WTC11 (cell line): ENCODE measurements around the gene ARL4A. TPM values are rescaled to one million over a fixed set of nuclear protein-coding genes. Genes with fewer than 3 reads are reported as not detected.
A peak's percentile ranks its signal among the peaks of the same experiment; 100 is the strongest.

Experiments used
- ATAC-seq: fragments of 200-7000 bp; cut with Tn5 transposase; 2 replicates; pipeline ENCODE4 v1.10.0; 2021; ENCODE audit warnings: mild to moderate bottlenecking, moderate library complexity
- CTCF ChIA-PET: fragments of 300-600 bp; sonication (Branson Sonifier 250); formaldehyde crosslinking; loops from one replicate; lab custom pipeline; 2021; ENCODE audit warnings: antibody characterized with exemption; lab: Charles Lee
- POLR2A ChIA-PET: fragments of 350-600 bp; sonication (Branson Sonifier 250); formaldehyde crosslinking; loops from one replicate; lab custom pipeline; 2021; ENCODE audit warnings: antibody characterized with exemption; lab: Charles Lee
- DNase-seq: peaks from one replicate; pipeline ENCODE4 v3.0.0; 2021; ENCODE audit warnings: low spot score
- H3K27ac Mint-ChIP-seq: 2 replicates; pipeline ENCODE4 v1.8.0; 2021; ENCODE audit warnings: mixed read lengths
- H3K27me3 Mint-ChIP-seq: 2 replicates; pipeline ENCODE4 v1.8.0; 2021; ENCODE audit warnings: low read depth, mild to moderate bottlenecking, moderate library complexity, mixed read lengths
- H3K36me3 Mint-ChIP-seq: 2 replicates; pipeline ENCODE4 v1.8.0; 2021; ENCODE audit warnings: mixed read lengths
- H3K4me1 Mint-ChIP-seq: 2 replicates; pipeline ENCODE4 v1.8.0; 2022; ENCODE audit warnings: mixed read lengths
- H3K4me3 Mint-ChIP-seq: 2 replicates; pipeline ENCODE4 v1.8.0; 2021; ENCODE audit warnings: mild to moderate bottlenecking, moderate library complexity, mixed read lengths
- H3K9me3 Mint-ChIP-seq: 2 replicates; pipeline ENCODE4 v1.8.0; 2021; ENCODE audit warnings: mixed read lengths
- ATF6 ChIP-seq: sonication (generic); formaldehyde crosslinking; IDR thresholded peaks from 2 replicates; pipeline ENCODE4 v1.8.1; 2023; ENCODE audit warnings: mild to moderate bottlenecking, missing genetic modification reagents
- CREB1 ChIP-seq: sonication (generic); formaldehyde crosslinking; IDR thresholded peaks from 2 replicates; pipeline ENCODE4 v1.8.0; 2023; ENCODE audit warnings: mild to moderate bottlenecking, missing genetic modification reagents
- CTCF ChIP-seq: fragments of 200-600 bp; IDR thresholded peaks from 2 replicates; pipeline ENCODE4 v1.8.0; 2022; ENCODE audit warnings: antibody characterized with exemption
- EMX1 ChIP-seq: fragments of 250-450 bp; sonication (Bioruptor Pico); IDR thresholded peaks from 2 replicates; pipeline ENCODE4 v1.8.0; 2021; ENCODE audit warnings: mild to moderate bottlenecking
- ETV6 ChIP-seq: sonication (generic); formaldehyde crosslinking; IDR thresholded peaks from 2 replicates; pipeline ENCODE4 v1.8.1; 2022; ENCODE audit warnings: mild to moderate bottlenecking, missing genetic modification reagents
- GABPB1 ChIP-seq: sonication (generic); formaldehyde crosslinking; IDR thresholded peaks from 2 replicates; pipeline ENCODE4 v1.8.1; 2023; ENCODE audit warnings: mild to moderate bottlenecking, missing genetic modification reagents
- HMGA2 ChIP-seq: fragments of 250-450 bp; sonication (Bioruptor Pico); IDR thresholded peaks from 2 replicates; pipeline ENCODE4 v1.4.0; 2021; ENCODE audit warnings: mild to moderate bottlenecking, moderate library complexity
- IRF1 ChIP-seq: sonication (generic); formaldehyde crosslinking; IDR thresholded peaks from 2 replicates; pipeline ENCODE4 v1.8.0; 2023; ENCODE audit warnings: missing genetic modification reagents
- JUN ChIP-seq: sonication (generic); formaldehyde crosslinking; IDR thresholded peaks from 2 replicates; pipeline ENCODE4 v1.8.0; 2023; ENCODE audit warnings: mild to moderate bottlenecking, missing genetic modification reagents
- NFATC4 ChIP-seq: fragments of 250-450 bp; sonication (Bioruptor Pico); IDR thresholded peaks from 2 replicates; pipeline ENCODE4 v1.9.0; 2021; ENCODE audit warnings: mild to moderate bottlenecking
- NR1H2 ChIP-seq: sonication (generic); formaldehyde crosslinking; IDR thresholded peaks from 2 replicates; pipeline ENCODE4 v1.9.0; 2021; ENCODE audit warnings: mild to moderate bottlenecking, moderate library complexity, missing genetic modification reagents
- RELA ChIP-seq: sonication (generic); formaldehyde crosslinking; IDR thresholded peaks from 2 replicates; pipeline ENCODE4 v1.8.1; 2022; ENCODE audit warnings: missing genetic modification reagents, mild to moderate bottlenecking, borderline replicate concordance
- SMAD3 ChIP-seq: sonication (generic); formaldehyde crosslinking; IDR thresholded peaks from 2 replicates; pipeline ENCODE4 v1.8.0; 2022; ENCODE audit warnings: missing genetic modification reagents, mild to moderate bottlenecking, borderline replicate concordance
- SP1 ChIP-seq: sonication (generic); formaldehyde crosslinking; conservative IDR thresholded peaks from 2 replicates; pipeline ENCODE4 v1.8.1; 2022; ENCODE audit warnings: missing genetic modification reagents
- STAT6 ChIP-seq: sonication (generic); formaldehyde crosslinking; conservative IDR thresholded peaks from 2 replicates; pipeline ENCODE4 v1.8.1; 2023; ENCODE audit warnings: mild to moderate bottlenecking, low read depth, missing genetic modification reagents, moderate library complexity
- TCF7 ChIP-seq: sonication (generic); formaldehyde crosslinking; IDR thresholded peaks from 2 replicates; pipeline ENCODE4 v1.8.0; 2022; ENCODE audit warnings: mild to moderate bottlenecking, low read depth, missing genetic modification reagents, moderate library complexity
- TEAD1 ChIP-seq: sonication (generic); formaldehyde crosslinking; IDR thresholded peaks from 2 replicates; pipeline ENCODE4 v1.8.0; 2022; ENCODE audit warnings: mild to moderate bottlenecking, missing genetic modification reagents
- USF1 ChIP-seq: sonication (generic); formaldehyde crosslinking; IDR thresholded peaks from 2 replicates; pipeline ENCODE4 v1.8.0; 2022; ENCODE audit warnings: mild to moderate bottlenecking, missing genetic modification reagents
- ZBTB21 ChIP-seq: sonication (generic); formaldehyde crosslinking; IDR thresholded peaks from 2 replicates; pipeline ENCODE4 v1.8.1; 2023; ENCODE audit warnings: mild to moderate bottlenecking, missing genetic modification reagents, borderline replicate concordance
- ZMAT4 ChIP-seq: fragments of 250-450 bp; sonication (Bioruptor Pico); IDR thresholded peaks from 2 replicates; pipeline ENCODE4 v1.9.0; 2021; ENCODE audit warnings: mild to moderate bottlenecking
- ZNF121 ChIP-seq: sonication (generic); formaldehyde crosslinking; IDR thresholded peaks from 2 replicates; pipeline ENCODE4 v1.8.0; 2023; ENCODE audit warnings: missing genetic modification reagents
- ZNF138 ChIP-seq: sonication (generic); formaldehyde crosslinking; conservative IDR thresholded peaks from 2 replicates; pipeline ENCODE4 v1.8.1; 2022; ENCODE audit warnings: mild to moderate bottlenecking, moderate library complexity, missing genetic modification reagents
- ZNF219 ChIP-seq: sonication (generic); formaldehyde crosslinking; IDR thresholded peaks from 2 replicates; pipeline ENCODE4 v1.8.0; 2023; ENCODE audit warnings: missing genetic modification reagents, mild to moderate bottlenecking, borderline replicate concordance
- ZNF263 ChIP-seq: sonication (generic); formaldehyde crosslinking; IDR thresholded peaks from 2 replicates; pipeline ENCODE4 v1.8.1; 2022; ENCODE audit warnings: low read depth, mild to moderate bottlenecking, moderate library complexity, missing genetic modification reagents
- ZNF317 ChIP-seq: sonication (generic); formaldehyde crosslinking; IDR thresholded peaks from 2 replicates; pipeline ENCODE4 v1.8.1; 2023; ENCODE audit warnings: low read depth, mild to moderate bottlenecking, moderate library complexity, missing genetic modification reagents, borderline replicate concordance
- ZNF423 ChIP-seq: fragments of 250-450 bp; sonication (Bioruptor Pico); IDR thresholded peaks from 2 replicates; pipeline ENCODE4 v2.1.2; 2022; ENCODE audit warnings: mild to moderate bottlenecking, moderate library complexity
- ZNF512 ChIP-seq: sonication (generic); formaldehyde crosslinking; IDR thresholded peaks from 2 replicates; pipeline ENCODE4 v1.8.1; 2022; ENCODE audit warnings: missing genetic modification reagents, borderline replicate concordance
- total RNA-seq: library from RNA; stranded (reverse); gene quantifications from 3 replicates; pipeline ENCODE4 v1.2.3, GENCODE V29; 2021

Gene ARL4A
- total RNA-seq, 1 experiment from 2014 or later, result 25.4 TPM

- Mint-ChIP-seq H3K4me3 (no peak overlapping the region), H3K9me3 (no peaks in the 10 kb centered on the region), H3K27ac (no peak overlapping the region), H3K36me3 (no peaks in the 10 kb centered on the region), H3K4me1 (peaks cover 9% of the 10 kb centered on the region), H3K27me3 (no peaks in the 10 kb centered on the region)
- no peak for DNase-seq
- no peak for ATAC-seq
- POLR2A ChIA-PET, result no interaction called here
- TF ChIP-seq CREB1 (CRISPR knock-in tag) (no peak), EMX1 (CRISPR knock-in tag) (no peak), TCF7 (no peak), ZNF263 (no peak), ZBTB21 (CRISPR knock-in tag) (no peak), IRF1 (CRISPR knock-in tag) (no peak), HMGA2 (CRISPR knock-in tag) (no peak), SP1 (CRISPR knock-in tag) (no peak), GABPB1 (CRISPR knock-in tag) (no peak), ZNF138 (CRISPR knock-in tag) (no peak), STAT6 (CRISPR knock-in tag) (no peak), ATF6 (no peak), ZNF121 (no peak), RELA (CRISPR knock-in tag) (no peak), JUN (no peak)
- CTCF ChIA-PET, result interaction anchor here (1.0 kb wide), 1 partner anchor 51 kb away, joined by 3 read pairs; the partner anchor contains the start of gene ARL4A
Measured at GRCh38 chr7:12737373-12737772, 49.9 kb downstream of the ARL4A start.

GRCh38 chr7:12737836-12738235, 50.4 kb downstream of the ARL4A start:
- DNase-seq (no peak), ATAC-seq (no peak)
- Mint-ChIP-seq H3K27ac (peak overlapping the region; percentile 16; the same call in 1 of the 2 replicates), H3K9me3 (no peaks in the 10 kb centered on the region), H3K27me3 (no peaks in the 10 kb centered on the region), H3K4me1 (peaks cover 9% of the 10 kb centered on the region), H3K4me3 (no peak overlapping the region), H3K36me3 (no peaks in the 10 kb centered on the region)
- ChIA-PET CTCF (interaction anchor here (1.0 kb wide), 1 partner anchor 51 kb away, joined by 3 read pairs; the partner anchor contains the start of gene ARL4A), POLR2A (no interaction called here)
- no peak for TF ChIP-seq JUN
- TF ChIP-seq ZMAT4, result no peak
- no peak for TF ChIP-seq ZNF121
- no peak for TF ChIP-seq TEAD1
- TF ChIP-seq GABPB1 (CRISPR knock-in tag), result no peak
- TF ChIP-seq NR1H2 (CRISPR knock-in tag), result no peak
- no peak for TF ChIP-seq ZNF423 (CRISPR knock-in tag)
- TF ChIP-seq USF1, result no peak
- TF ChIP-seq ZNF138 (CRISPR knock-in tag), result no peak
- TF ChIP-seq NFATC4 (CRISPR knock-in tag), result no peak
- no peak for TF ChIP-seq CTCF
- TF ChIP-seq SMAD3 (CRISPR knock-in tag), result no peak
- TF ChIP-seq ETV6 (CRISPR knock-in tag), result no peak
- no peak for TF ChIP-seq ZNF219 (CRISPR knock-in tag)
- TF ChIP-seq ZNF512 (CRISPR knock-in tag), result no peak
- TF ChIP-seq ZNF317 (CRISPR knock-in tag), result no peak
- no peak for TF ChIP-seq IRF1 (CRISPR knock-in tag)
